ENCODE results near the gene SCNM1.
A peak's percentile ranks its signal among the peaks of the same experiment; 100 is the strongest.

Gene SCNM1

GRCh38 chr1:151137789-151138188 lies 28.2 kb upstream of the SCNM1 start:
- POLR2A ChIA-PET: no interaction called here
- no peak for TF ChIP-seq CTCF (IDR thresholded peaks at IDR 0.05; ENCODE audit: insufficient read depth, low read length, missing control alignments)
- H3K4me3 ChIP-seq (ENCODE audit: low read depth, low read length): no peak overlapping the region
- no peak for DNase-seq (ENCODE audit: low read depth, low spot score)
- CTCF ChIA-PET: no interaction called here

- POLR2A ChIA-PET: interaction anchor here (1.9 kb wide), 1 partner anchor 11 kb away, joined by 4 read pairs; no protein-coding TSS in a partner anchor
- H3K4me3 ChIP-seq (ENCODE audit: low read depth, low read length): no peak overlapping the region
- TF ChIP-seq CTCF (IDR thresholded peaks at IDR 0.05; ENCODE audit: insufficient read depth, low read length, missing control alignments): no peak
- CTCF ChIA-PET: interaction anchor here (1.1 to 3.9 kb wide), 4 partner anchors 8 to 43 kb away, joined by 3 to 22 read pairs (median 6); partner anchors contain the start of gene TNFAIP8L2
- no peak for DNase-seq (ENCODE audit: low read depth, low spot score)
Measured at GRCh38 chr1:151142411-151143056, 23.4 kb upstream of the SCNM1 start.

GRCh38 chr1:151143057-151143435 lies 22.9 kb upstream of the SCNM1 start:
- CTCF ChIA-PET: interaction anchor here (1.0 to 3.9 kb wide), 3 partner anchors 9 to 44 kb away, joined by 4 to 22 read pairs (median 8); partner anchors contain the start of gene TNFAIP8L2
- TF ChIP-seq CTCF (IDR thresholded peaks at IDR 0.05; ENCODE audit: insufficient read depth, low read length, missing control alignments): no peak
- no peak for DNase-seq (ENCODE audit: low read depth, low spot score)
- POLR2A ChIA-PET: interaction anchor here (0.7 kb wide), 1 partner anchor 9 kb away, joined by 3 read pairs; no protein-coding TSS in a partner anchor
- no peak overlapping the region for H3K4me3 ChIP-seq (ENCODE audit: low read depth, low read length)

- no peak for DNase-seq (ENCODE audit: low read depth, low spot score)
- ChIA-PET POLR2A (no interaction called here), CTCF (interaction anchor here (1.0 to 3.9 kb wide), 2 partner anchors 12 to 45 kb away, joined by 8 to 22 read pairs; partner anchors contain the start of gene TNFAIP8L2)
- TF ChIP-seq CTCF (IDR thresholded peaks at IDR 0.05; ENCODE audit: insufficient read depth, low read length, missing control alignments): no peak
- H3K4me3 ChIP-seq (ENCODE audit: low read depth, low read length): no peak overlapping the region
Measured at GRCh38 chr1:151143986-151144385, 22.0 kb upstream of the SCNM1 start.

- peak overlapping the region; percentile 80 for H3K4me3 ChIP-seq (ENCODE audit: low read depth, low read length)
- TF ChIP-seq CTCF (IDR thresholded peaks at IDR 0.05; ENCODE audit: insufficient read depth, low read length, missing control alignments): no peak
- no peak for DNase-seq (ENCODE audit: low read depth, low spot score)
- CTCF ChIA-PET: interaction anchor here (0.7 to 3.9 kb wide), 4 partner anchors 9 to 45 kb away, joined by 3 to 22 read pairs (median 6); no protein-coding TSS in a partner anchor
- POLR2A ChIA-PET: interaction anchor here (0.5 kb wide), 1 partner anchor 38 kb away, joined by 3 read pairs; no protein-coding TSS in a partner anchor
Measured at GRCh38 chr1:151144474-151145303, 21.3 kb upstream of the SCNM1 start.
